GM12878 (cell line): ENCODE results near the gene MYOM3. TPM values are rescaled to one million over a fixed set of nuclear protein-coding genes. Genes with fewer than 3 reads are reported as not detected.

ENCODE experiments used
- ATAC-seq: fragments of 200-7000 bp; cut with Tn5 transposase; 3 replicates; pipeline ENCODE4 v1.9.1; 2020; ENCODE audit warnings: mild to moderate bottlenecking, moderate library complexity
- BruUV-seq: library from RNA; stranded (reverse); fragments of 400-500 nt; replicated peaks from 2 replicates; lab custom pipeline; 2021; lab: Mats Ljungman, UMichigan
- CTCF ChIA-PET: fragments of 300-600 bp; sonication (Branson Sonifier 250); formaldehyde crosslinking; extraction: SDS; loops from one replicate; lab custom pipeline; 2021; ENCODE audit warnings: inconsistent platforms; lab: Yijun Ruan, JAX
- POLR2A ChIA-PET: fragments of 350-600 bp; formaldehyde crosslinking; extraction: SDS; loops from one replicate; lab custom pipeline; 2021; ENCODE audit warnings: inconsistent platforms; lab: Charles Lee
- RAD21 ChIA-PET: fragments of 300-600 bp; sonication (Branson Sonifier 250); formaldehyde crosslinking; loops from one replicate; lab custom pipeline; 2023; ENCODE audit warnings: antibody characterized with exemption; ENCODE audit not compliant: unreplicated experiment; lab: Charles Lee
- SMC1A ChIA-PET: fragments of 300-600 bp; sonication (Branson Sonifier 250); formaldehyde crosslinking; loops from one replicate; lab custom pipeline; 2023; ENCODE audit not compliant: unreplicated experiment, uncharacterized antibody; lab: Charles Lee
- DNase-seq: peaks from one replicate; pipeline ENCODE4 v3.0.0-alpha.2; 2011; ENCODE audit warnings: low read depth, low spot score
- FAIRE-seq: peaks from 3 replicates; lab custom pipeline; 2011; peaks lifted over from hg19 to GRCh38; lab: Jason Lieb, UNC
- H2AFZ ChIP-seq: 2 replicates; pipeline ENCODE4 v1.6.0; 2011; ENCODE audit warnings: low read depth, low read length, control low read depth; ENCODE audit not compliant: control insufficient read depth
- H3K27ac ChIP-seq: 2 replicates; pipeline ENCODE4 v1.5.1; 2011; ENCODE audit warnings: control low read depth; ENCODE audit not compliant: control insufficient read depth, insufficient read depth
- H3K27me3 ChIP-seq, 2 experiments: replicated peaks in 1 of 2; 2 replicates each; pipeline versions ENCODE4 v1.6.0 to v1.6.1; 2011; ENCODE audit warnings: low read length in 1 of 2; ENCODE audit not compliant: control insufficient read depth in 2 of 2, insufficient read depth in 2 of 2
- H3K36me3 ChIP-seq, 2 experiments: 2 replicates each; pipeline ENCODE4 v1.5.1; 2011; ENCODE audit warnings: low read length in 1 of 2; ENCODE audit not compliant: control insufficient read depth in 2 of 2, insufficient read depth in 2 of 2
- H3K4me1 ChIP-seq: 2 replicates; pipeline ENCODE4 v1.6.1; 2011; ENCODE audit warnings: mild to moderate bottlenecking, low read length, moderate library complexity, mixed read lengths; ENCODE audit not compliant: control insufficient read depth, insufficient read depth
- H3K4me2 ChIP-seq: 2 replicates; pipeline ENCODE4 v1.6.0; 2011; ENCODE audit warnings: control low read depth; ENCODE audit not compliant: control insufficient read depth, insufficient read depth
- H3K4me3 ChIP-seq: fragments of 200-600 bp; sonication (generic); 2 replicates; pipeline ENCODE4 v1.5.1; 2016
- H3K79me2 ChIP-seq: 2 replicates; pipeline ENCODE4 v1.6.0; 2011; ENCODE audit warnings: low read length; ENCODE audit not compliant: control insufficient read depth, insufficient read depth
- H3K9ac ChIP-seq: 2 replicates; pipeline ENCODE4 v1.8.0; 2011; ENCODE audit warnings: low read length, control low read depth, mixed read lengths; ENCODE audit not compliant: control insufficient read depth, insufficient read depth
- H3K9me3 ChIP-seq: replicated peaks from 3 replicates; pipeline ENCODE4 v1.5.1; 2011; ENCODE audit warnings: mild to moderate bottlenecking, low read length; ENCODE audit not compliant: control insufficient read depth, insufficient read depth
- H4K20me1 ChIP-seq: 2 replicates; pipeline ENCODE4 v1.6.0; 2011; ENCODE audit not compliant: control insufficient read depth, insufficient read depth
- ASH2L ChIP-seq: fragments of 300-600, 200-600 bp; sonication (generic); IDR thresholded peaks from 2 replicates; pipeline ENCODE4 v1.6.1; 2017; ENCODE audit warnings: low read depth, mild to moderate bottlenecking, borderline replicate concordance
- E4F1 ChIP-seq: fragments of 450-650 bp; IDR thresholded peaks from 2 replicates; pipeline ENCODE4 v1.6.1; 2018; ENCODE audit warnings: borderline replicate concordance, mild to moderate bottlenecking; ENCODE audit not compliant: partially characterized antibody
- FOS ChIP-seq: IDR thresholded peaks from 3 replicates; pipeline ENCODE4 v1.6.1; 2011; ENCODE audit warnings: borderline replicate concordance; ENCODE audit not compliant: insufficient read length; ENCODE audit errors: extremely low read depth
- HDAC6 ChIP-seq: fragments of 200-600 bp; sonication (generic); IDR thresholded peaks from one replicate; pipeline ENCODE4 v1.8.0; 2017; ENCODE audit warnings: antibody characterized with exemption; ENCODE audit not compliant: unreplicated experiment
- LARP7 ChIP-seq: fragments of 450-650 bp; IDR thresholded peaks from 2 replicates; pipeline ENCODE4 v1.6.1; 2017; ENCODE audit warnings: mild to moderate bottlenecking
- MTA2 ChIP-seq: fragments of 450-650 bp; IDR thresholded peaks from 2 replicates; pipeline ENCODE4 v1.6.1; 2016; ENCODE audit warnings: low read depth, mild to moderate bottlenecking, moderate library complexity
- MXI1 ChIP-seq: fragments of 150-350 bp; IDR thresholded peaks from 2 replicates; pipeline ENCODE4 v1.6.1; 2011; ENCODE audit warnings: low read depth, mild to moderate bottlenecking, inconsistent platforms, low read length, improper control_type of control experiment
- NFYB ChIP-seq: IDR thresholded peaks from 2 replicates; pipeline ENCODE4 v1.6.1; 2011; ENCODE audit warnings: low read depth, mild to moderate bottlenecking, low read length, improper control_type of control experiment, moderate library complexity; ENCODE audit not compliant: insufficient read depth
- NR2C1 ChIP-seq: fragments of 450-650 bp; IDR thresholded peaks from 2 replicates; pipeline ENCODE4 v1.6.1; 2017; ENCODE audit warnings: antibody characterized with exemption, mild to moderate bottlenecking, moderate library complexity
- NR2F1 ChIP-seq: fragments of 450-650 bp; conservative IDR thresholded peaks from 2 replicates; pipeline ENCODE4 v1.6.1; 2017; ENCODE audit warnings: mild to moderate bottlenecking
- NRF1 ChIP-seq: conservative IDR thresholded peaks from 2 replicates; pipeline ENCODE4 v1.6.1; 2011; ENCODE audit warnings: mild to moderate bottlenecking, low read depth, low read length, improper control_type of control experiment
- PKNOX1 ChIP-seq: fragments of 450-650 bp; IDR thresholded peaks from 2 replicates; pipeline ENCODE4 v1.6.1; 2016; ENCODE audit warnings: mild to moderate bottlenecking
- PRDM15 ChIP-seq: fragments of 450-650 bp; formaldehyde crosslinking; IDR thresholded peaks from 2 replicates; pipeline ENCODE4 v1.4.0; 2020; ENCODE audit warnings: mild to moderate bottlenecking, moderate library complexity
- SMC3 ChIP-seq: IDR thresholded peaks from 2 replicates; pipeline ENCODE4 v1.6.1; 2011; ENCODE audit warnings: low read length, improper control_type of control experiment, borderline replicate concordance
- SP1 ChIP-seq: IDR thresholded peaks from one replicate; pipeline ENCODE4 v1.6.1; 2011; ENCODE audit warnings: low read depth, low read length
- ZZZ3 ChIP-seq: IDR thresholded peaks from 2 replicates; pipeline ENCODE4 v1.6.1; 2011; ENCODE audit warnings: low read depth; ENCODE audit not compliant: control insufficient read depth, insufficient read length
- WGBS: methylation state at CpG from one replicate; pipeline ENCODE4 v1.1.6; 2016; ENCODE audit warnings: low lambda C conversion rate; ENCODE audit not compliant: insufficient replicate concordance, insufficient coverage; ENCODE audit errors: missing lambda C conversion rate; 5-methylcytosine and 5-hydroxymethylcytosine counted together
- in situ Hi-C: fragments of 300-500 bp; cut with MboI; formaldehyde crosslinking; loops from 9 replicates; pipeline ENCODE4 v1.14.3; 2018; ENCODE audit warnings: mixed read lengths
- intact Hi-C: fragments of 100-400 bp; cut with micrococcal nuclease; formaldehyde crosslinking; loops from one replicate; pipeline ENCODE4 v1.14.2; 2022; ENCODE audit not compliant: unreplicated experiment
- polyA plus RNA-seq, 11 experiments: library from polyadenylated mRNA; depleted of rRNA in 4 of 11; unstranded in 6 of 11; stranded (reverse) in 5 of 11; fragments of >200 nt; fragmentation: Nextera tagmentation in 4 of 11; fragmentation: Illumina TruSeq in 1 of 11; extraction: Ambion mirVana in 4 of 11; extraction: Trizol in 1 of 11; gene quantifications; 1 replicate in 1 of 11; 2 replicates in 10 of 11; pipeline versions ENCODE4 v1.2.1 to v1.2.3, GENCODE V29; 2011 to 2016; ENCODE audit warnings: inconsistent platforms in 2 of 11, missing spikeins in 2 of 11, low read depth in 1 of 11
- total RNA-seq, 4 experiments: library from RNA; depleted of rRNA in 3 of 4; stranded (reverse); fragments of >200 nt in 3 of 4; fragmentation: Illumina TruSeq in 1 of 4; extraction: Trizol in 1 of 4; gene quantifications; 2 replicates each; pipeline versions ENCODE4 v1.2.1 to v1.2.3, GENCODE V29; 2013 to 2021

The MYOM3 gene
- total and polyA plus RNA-seq, 10 of the 15 experiments (the other 5 are each of a cell fraction or from before 2014, with no cell fraction given), result 0.06 TPM; not detected in 9

GRCh38 chr1:24105368-24106160, 6.4 kb downstream of the MYOM3 start:
- 33% methylated on average over 17 of the region's 19 CpGs for WGBS
- CTCF ChIA-PET, result interaction anchor here (0.9 kb wide), 1 partner anchor 48 kb away, joined by 4 read pairs; no protein-coding TSS in a partner anchor
- FAIRE-seq, result no peak

More at GRCh38 chr1:24105368-24106160, 6.4 kb downstream of the MYOM3 start:
- RAD21 ChIA-PET, result no interaction called here
- in situ Hi-C loops (no loop called here), intact Hi-C loops (no loop called here)
- H3K36me3 ChIP-seq, result no peaks in the 10 kb centered on the region
- TF ChIP-seq NRF1 (no peak), MTA2 (no peak), NFYB (no peak), SP1 (no peak), E4F1 (no peak), NR2C1 (no peak), ZZZ3 (no peak), NR2F1 (no peak), PKNOX1 (no peak), LARP7 (no peak), ASH2L (no peak), SMC3 (no peak), HDAC6 (no peak), MXI1 (no peak), FOS (no peak), PRDM15 (CRISPR knock-in tag) (no peak)
- H3K9me3 ChIP-seq, result no peaks in the 10 kb centered on the region
- H3K9ac ChIP-seq, result no peak overlapping the region
- no peak overlapping the region for H3K4me3 ChIP-seq
- no peaks in the 10 kb centered on the region for H3K79me2 ChIP-seq
- H4K20me1 ChIP-seq, result no peaks in the 10 kb centered on the region
- no peak overlapping the region for H2AFZ ChIP-seq
- POLR2A ChIA-PET, result no interaction called here
- no peak overlapping the region for H3K4me2 ChIP-seq
- no TSS peak for BruUV-seq
- SMC1A ChIA-PET, result no interaction called here
- DNase-seq, result no peak
- no peaks in the 10 kb centered on the region; a peak in 2 of 4 replicates for H3K27me3 ChIP-seq
- no peak overlapping the region for H3K27ac ChIP-seq
- ATAC-seq, result no peak
- no peaks in the 10 kb centered on the region for H3K4me1 ChIP-seq
